ENCODE data around the gene CRYL1. TPM values are rescaled to one million over a fixed set of nuclear protein-coding genes. Genes with fewer than 3 reads are reported as not detected.

The CRYL1 gene
- total RNA-seq, 2 donors from 2014 or later = 5.2 to 9.0 TPM

DNA sequence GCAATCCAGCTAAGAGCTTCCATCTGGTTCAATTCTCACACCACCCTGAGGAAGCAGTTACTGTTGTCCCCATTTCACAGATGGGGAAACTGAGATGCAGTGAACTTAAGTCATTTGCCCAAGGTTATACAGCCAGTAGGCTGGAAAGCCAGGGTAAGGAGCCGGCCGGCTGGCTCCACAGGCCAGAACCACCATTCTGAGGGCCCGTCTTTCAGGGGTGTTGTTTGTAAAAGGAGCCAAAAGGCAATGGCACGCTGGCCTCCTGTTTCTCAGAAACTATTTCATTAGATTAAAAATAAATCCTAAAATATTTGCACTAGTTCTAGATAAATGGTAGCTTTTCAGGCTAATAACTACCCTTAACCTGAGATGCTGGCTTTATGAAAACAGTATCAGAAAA, 114.9 kb downstream of the CRYL1 start:
- ATAC-seq (no peak), DNase-seq (ENCODE audit: low spot score) (no peak)
- peak overlapping the region; percentile 88 for H3K4me3 Mint-ChIP-seq
- no peaks in the 10 kb centered on the region for H3K27me3 Mint-ChIP-seq
- H3K27ac Mint-ChIP-seq = peak overlapping the region; percentile 90 to 96
- peaks cover 1% of the 10 kb centered on the region for H3K36me3 Mint-ChIP-seq
- H3K9me3 Mint-ChIP-seq = no peaks in the 10 kb centered on the region
- peaks cover 23 to 24% of the 10 kb centered on the region in 2 donors for H3K4me1 Mint-ChIP-seq (ENCODE audit: low read depth in 2 of 2)

DNA sequence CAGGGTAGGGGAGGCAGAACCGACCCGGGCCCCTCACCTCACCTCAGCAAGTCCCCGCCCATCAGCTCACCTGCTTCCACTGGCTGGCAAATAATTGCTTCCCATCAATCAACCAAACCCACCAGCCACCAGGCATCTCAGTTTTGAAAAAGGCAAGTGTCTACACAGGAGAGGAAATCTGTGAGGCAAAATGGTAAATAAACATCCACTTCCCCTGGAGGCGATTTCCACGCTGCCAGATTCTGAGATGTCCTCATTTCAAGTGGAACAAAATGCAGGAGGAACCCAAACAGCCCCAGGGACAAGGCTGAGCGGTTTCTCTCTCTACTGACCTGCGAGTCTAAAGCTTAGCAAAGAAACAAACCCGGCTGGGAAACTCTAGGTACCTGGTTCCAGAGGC, 117.5 kb downstream of the CRYL1 start:
- ATAC-seq (no peak), DNase-seq (ENCODE audit: low spot score) (no peak)
- H3K9me3 Mint-ChIP-seq = no peaks in the 10 kb centered on the region
- peaks cover 22 to 24% of the 10 kb centered on the region in 2 donors for H3K4me1 Mint-ChIP-seq (ENCODE audit: low read depth in 2 of 2)
- H3K27ac Mint-ChIP-seq = no peak overlapping the region
- no peaks in the 10 kb centered on the region for H3K27me3 Mint-ChIP-seq
- H3K4me3 Mint-ChIP-seq = no peak overlapping the region
- H3K36me3 Mint-ChIP-seq = no peaks in the 10 kb centered on the region

GRCh38 chr13:20407759-20408158, 117.9 kb downstream of the CRYL1 start:
- DNase-seq (ENCODE audit: low spot score) = no peak
- H3K9me3 Mint-ChIP-seq = no peaks in the 10 kb centered on the region

DNA sequence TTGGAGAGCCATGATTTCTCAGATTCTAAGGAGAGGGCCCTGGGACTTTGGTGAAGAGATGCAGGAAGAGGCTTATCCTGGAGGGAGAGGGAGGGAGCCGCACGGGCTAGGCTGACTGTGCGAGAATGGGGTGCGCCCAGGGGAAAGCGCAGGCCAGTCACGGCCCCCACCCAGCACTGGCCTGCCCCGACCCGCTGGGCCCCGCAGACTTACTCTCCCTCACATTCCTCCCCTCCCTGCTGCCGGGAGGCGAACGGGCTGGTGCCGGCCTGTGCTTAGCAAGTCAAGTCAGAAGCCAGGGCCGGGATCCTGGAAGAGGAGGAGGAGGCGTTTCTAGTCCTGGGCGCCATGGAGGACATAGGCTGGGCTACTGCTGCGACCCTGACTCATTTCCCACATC, 120.0 kb downstream of the CRYL1 start:
- DNase-seq (ENCODE audit: low spot score) (no peak), ATAC-seq (no peak)
- Mint-ChIP-seq H3K4me1 (ENCODE audit: low read depth in 2 of 2) (peaks cover 0 to 5% of the 10 kb centered on the region in 2 donors), H3K27ac (no peak overlapping the region), H3K36me3 (no peaks in the 10 kb centered on the region), H3K4me3 (no peak overlapping the region), H3K27me3 (no peaks in the 10 kb centered on the region), H3K9me3 (no peaks in the 10 kb centered on the region)

More at GRCh38 chr13:20407759-20408158, 117.9 kb downstream of the CRYL1 start:
- H3K36me3 Mint-ChIP-seq = no peaks in the 10 kb centered on the region
- no peak for ATAC-seq
- H3K27ac Mint-ChIP-seq = no peak overlapping the region
- H3K4me3 Mint-ChIP-seq = no peak overlapping the region
- H3K27me3 Mint-ChIP-seq = no peaks in the 10 kb centered on the region
- H3K4me1 Mint-ChIP-seq (ENCODE audit: low read depth in 2 of 2) = peaks cover 18 to 20% of the 10 kb centered on the region in 2 donors

GRCh38 chr13:20404488-20405222, 121.0 kb downstream of the CRYL1 start:
- no peak for DNase-seq (ENCODE audit: low spot score)

DNA sequence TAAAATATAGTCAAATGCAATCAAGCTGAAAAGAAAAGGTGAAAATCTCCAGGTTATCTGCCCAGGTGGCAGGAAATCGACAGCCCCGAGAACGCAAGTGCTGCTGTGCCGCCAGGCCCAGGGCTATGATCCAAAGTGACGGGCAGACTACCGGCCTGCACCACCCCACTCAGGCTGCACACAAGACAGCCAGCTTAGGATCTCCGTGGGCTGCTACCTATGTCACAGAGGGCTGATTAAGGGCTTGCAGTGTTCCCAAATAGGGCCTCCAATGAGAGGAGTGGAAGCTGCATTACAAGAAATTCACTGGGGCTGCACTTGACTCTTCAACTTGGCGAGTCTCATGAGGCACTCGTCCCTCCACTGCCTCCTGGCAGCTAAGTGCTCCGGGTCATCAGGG, 121.8 kb downstream of the CRYL1 start:
- no peak overlapping the region for H3K4me3 Mint-ChIP-seq
- no peak for ATAC-seq
- H3K27ac Mint-ChIP-seq = no peak overlapping the region
- no peak for DNase-seq (ENCODE audit: low spot score)
- peaks cover 0 to 6% of the 10 kb centered on the region in 2 donors for H3K4me1 Mint-ChIP-seq (ENCODE audit: low read depth in 2 of 2)
- H3K36me3 Mint-ChIP-seq = no peaks in the 10 kb centered on the region
- H3K27me3 Mint-ChIP-seq = peaks cover 0 to 3% of the 10 kb centered on the region in 2 donors
- no peaks in the 10 kb centered on the region for H3K9me3 Mint-ChIP-seq

More at GRCh38 chr13:20404488-20405222, 121.0 kb downstream of the CRYL1 start:
- Mint-ChIP-seq H3K9me3 (no peaks in the 10 kb centered on the region), H3K4me3 (no peak overlapping the region), H3K27ac (no peak overlapping the region), H3K27me3 (peaks cover 0 to 3% of the 10 kb centered on the region in 2 donors), H3K36me3 (no peaks in the 10 kb centered on the region), H3K4me1 (ENCODE audit: low read depth in 2 of 2) (peaks cover 0 to 6% of the 10 kb centered on the region in 2 donors)
- ATAC-seq = no peak

DNA sequence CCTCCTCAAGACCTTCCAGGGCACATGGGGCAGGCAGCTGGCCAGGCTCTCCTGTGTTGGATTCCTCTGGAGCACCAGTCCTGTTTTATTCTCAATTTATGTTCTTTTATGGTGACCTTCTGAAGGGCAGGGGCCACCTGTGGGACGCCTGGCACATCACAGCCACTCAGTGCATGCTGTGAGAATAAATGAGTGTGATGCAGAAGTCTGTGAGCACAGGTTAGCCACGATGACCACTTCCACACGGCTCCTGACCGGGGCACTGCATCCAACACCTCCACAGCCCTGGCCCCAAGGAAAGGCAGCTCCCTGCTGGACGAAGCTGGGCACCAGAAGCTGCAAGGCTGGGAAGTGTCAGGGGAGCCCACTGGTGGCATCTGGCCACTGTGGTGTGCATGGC, 122.8 kb downstream of the CRYL1 start:
- DNase-seq (ENCODE audit: low spot score) (no peak), ATAC-seq (no peak)
- Mint-ChIP-seq H3K27ac (no peak overlapping the region), H3K36me3 (no peaks in the 10 kb centered on the region), H3K9me3 (no peaks in the 10 kb centered on the region), H3K4me3 (no peak overlapping the region), H3K4me1 (ENCODE audit: low read depth in 2 of 2) (peaks cover 0 to 6% of the 10 kb centered on the region in 2 donors), H3K27me3 (peaks cover 0 to 3% of the 10 kb centered on the region in 2 donors)

GRCh38 chr13:20401931-20402856, 123.5 kb downstream of the CRYL1 start:
- peaks cover 0 to 6% of the 10 kb centered on the region in 2 donors for H3K4me1 Mint-ChIP-seq (ENCODE audit: low read depth in 2 of 2)
- DNase-seq (ENCODE audit: low spot score) (no peak), ATAC-seq (no peak)
- no peaks in the 10 kb centered on the region for H3K36me3 Mint-ChIP-seq
- no peaks in the 10 kb centered on the region for H3K9me3 Mint-ChIP-seq
- peaks cover 0 to 3% of the 10 kb centered on the region in 2 donors for H3K27me3 Mint-ChIP-seq
- H3K4me3 Mint-ChIP-seq = no peak overlapping the region
- H3K27ac Mint-ChIP-seq = no peak overlapping the region

- ATAC-seq (no peak), DNase-seq (ENCODE audit: low spot score) (no peak)
- Mint-ChIP-seq H3K4me1 (ENCODE audit: low read depth in 2 of 2) (peaks cover 5 to 10% of the 10 kb centered on the region in 2 donors), H3K27me3 (peaks cover 0 to 3% of the 10 kb centered on the region in 2 donors), H3K4me3 (no peak overlapping the region), H3K27ac (no peak overlapping the region), H3K36me3 (no peaks in the 10 kb centered on the region), H3K9me3 (peaks cover 5% of the 10 kb centered on the region)
These were observed 124.1 kb downstream of the CRYL1 start for GRCh38 chr13:20401531-20401930.

DNA sequence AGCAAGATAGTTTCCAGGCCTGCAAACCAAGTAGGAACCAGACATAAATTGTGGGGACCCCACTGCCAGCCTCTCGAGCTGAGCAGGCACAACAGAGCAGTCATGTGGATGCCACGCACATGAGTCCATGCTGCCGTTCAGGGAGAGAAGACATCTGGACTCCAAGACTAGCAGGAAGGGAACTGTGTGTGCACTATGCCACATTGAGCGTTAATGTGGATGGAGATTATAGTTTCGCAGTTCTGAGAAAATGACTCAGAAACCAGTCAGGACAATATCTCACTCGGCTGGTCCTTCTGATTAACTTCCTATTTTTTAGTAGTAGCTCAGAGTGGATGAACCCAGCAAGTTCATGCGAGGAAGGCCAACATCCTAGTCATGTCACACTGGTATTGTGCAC, 124.9 kb downstream of the CRYL1 start:
- Mint-ChIP-seq H3K4me1 (ENCODE audit: low read depth in 2 of 2) (peaks cover 7 to 11% of the 10 kb centered on the region in 2 donors), H3K27me3 (peaks cover 0 to 3% of the 10 kb centered on the region in 2 donors), H3K4me3 (no peak overlapping the region), H3K36me3 (no peaks in the 10 kb centered on the region), H3K27ac (no peak overlapping the region), H3K9me3 (peaks cover 6% of the 10 kb centered on the region)
- DNase-seq (ENCODE audit: low spot score) (no peak), ATAC-seq (peak in 1 of 2 donors; percentile 54)

GRCh38 chr13:20399961-20400360, 125.7 kb downstream of the CRYL1 start:
- DNase-seq (ENCODE audit: low spot score) (no peak), ATAC-seq (no peak)
- H3K36me3 Mint-ChIP-seq = no peaks in the 10 kb centered on the region
- no peak overlapping the region for H3K4me3 Mint-ChIP-seq
- peaks cover 0 to 3% of the 10 kb centered on the region in 2 donors for H3K27me3 Mint-ChIP-seq
- H3K4me1 Mint-ChIP-seq (ENCODE audit: low read depth in 2 of 2) = peaks cover 7 to 11% of the 10 kb centered on the region in 2 donors
- peak overlapping the region in 1 of 2 donors; percentile 1 for H3K27ac Mint-ChIP-seq
- peaks cover 6% of the 10 kb centered on the region for H3K9me3 Mint-ChIP-seq

DNA sequence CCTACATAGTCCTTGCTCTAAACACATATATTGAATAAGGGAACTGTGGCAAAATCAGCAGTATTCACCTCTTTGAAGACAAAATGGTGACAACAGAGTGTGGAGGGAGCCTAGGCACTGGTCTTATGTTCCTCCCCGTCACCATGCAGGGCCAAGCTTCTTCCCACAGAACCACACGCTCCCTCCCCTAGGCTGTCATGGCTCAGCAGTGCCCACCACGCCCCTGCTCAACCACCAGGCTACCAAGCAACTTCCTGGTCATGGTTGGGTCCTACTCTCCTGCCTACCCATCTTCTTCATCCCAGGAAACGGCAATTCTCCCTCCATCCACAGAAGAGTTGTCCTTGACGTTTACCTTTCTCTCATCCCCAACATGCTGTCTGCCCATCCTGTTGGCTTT, 126.1 kb downstream of the CRYL1 start:
- ATAC-seq (no peak), DNase-seq (ENCODE audit: low spot score) (no peak)
- Mint-ChIP-seq H3K4me3 (no peak overlapping the region), H3K27me3 (peaks cover 0 to 3% of the 10 kb centered on the region in 2 donors), H3K4me1 (ENCODE audit: low read depth in 2 of 2) (peaks cover 7 to 11% of the 10 kb centered on the region in 2 donors), H3K27ac (no peak overlapping the region), H3K36me3 (no peaks in the 10 kb centered on the region), H3K9me3 (peaks cover 6% of the 10 kb centered on the region)

DNA sequence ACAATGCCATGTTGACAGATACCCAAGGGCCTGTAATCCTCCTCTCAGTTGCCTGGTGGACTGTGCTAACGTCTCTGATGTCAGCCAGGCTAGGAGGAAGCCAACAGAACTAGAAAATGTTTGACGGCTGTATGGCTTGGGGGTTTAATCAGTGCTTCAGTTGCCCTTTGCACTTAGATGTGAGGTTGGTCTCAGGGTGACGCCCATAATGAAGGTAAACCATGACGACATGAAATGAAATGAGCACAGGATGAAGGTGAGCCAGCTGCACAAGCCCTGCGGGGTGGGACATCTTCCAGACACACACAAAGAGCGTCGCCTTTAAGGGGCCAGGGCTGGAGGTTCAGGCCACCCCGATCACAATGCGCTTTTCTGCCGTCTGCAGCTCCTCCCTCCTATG, 127.2 kb downstream of the CRYL1 start:
- ATAC-seq = no peak
- DNase-seq (ENCODE audit: low spot score) = no peak
- Mint-ChIP-seq H3K27ac (no peak overlapping the region), H3K4me1 (ENCODE audit: low read depth in 2 of 2) (peaks cover 7 to 11% of the 10 kb centered on the region in 2 donors), H3K9me3 (peaks cover 6% of the 10 kb centered on the region), H3K27me3 (peaks cover 0 to 3% of the 10 kb centered on the region in 2 donors), H3K4me3 (no peak overlapping the region), H3K36me3 (no peaks in the 10 kb centered on the region)

GRCh38 chr13:20397896-20398295, 127.8 kb downstream of the CRYL1 start:
- Mint-ChIP-seq H3K27me3 (peaks cover 0 to 3% of the 10 kb centered on the region in 2 donors), H3K9me3 (peaks cover 6% of the 10 kb centered on the region), H3K4me1 (ENCODE audit: low read depth in 2 of 2) (peaks cover 7 to 11% of the 10 kb centered on the region in 2 donors), H3K27ac (no peak overlapping the region), H3K4me3 (no peak overlapping the region), H3K36me3 (no peaks in the 10 kb centered on the region)
- DNase-seq (ENCODE audit: low spot score) (no peak), ATAC-seq (no peak)

All from natural killer cell treated with Interleukin-12 subunit alpha and Interleukin-12 subunit beta and Interleukin-15 and Interleukin-18, amount 100 ng/mL, for 72 hours (primary cell).